Hair follicular keratinocyte (primary cell): ENCODE measurements around the gene PRICKLE1. TPM values are rescaled to one million over a fixed set of nuclear protein-coding genes. Genes with fewer than 3 reads are reported as not detected.

Experiments used
- total RNA-seq: library from RNA; depleted of rRNA; stranded (reverse); fragments of >200 nt; gene quantifications from 2 replicates; pipeline ENCODE4 v1.2.3, GENCODE V29; 2015

PRICKLE1 gene
- 3.6 and 4.5 TPM in 2 replicates for total RNA-seq

GRCh38 chr12:42589465-42590329, at the start of gene PRICKLE1:
Gene PRICKLE1 (minus strand): TSS chr12:42589746. CDS start chr12:42472516, 117,230 bp downstream.

